ENCODE results near the gene GRB10. TPM values are rescaled to one million over a fixed set of nuclear protein-coding genes. Genes with fewer than 3 reads are reported as not detected.

The GRB10 gene
- total and polyA plus RNA-seq, 2 of the 8 experiments (the other 6 are each of a cell fraction or from before 2014, with no cell fraction given) = 35.7 to 97.0 TPM

- TF ChIP-seq RBBP5 (IDR thresholded peaks at IDR 0.05; ENCODE audit: borderline replicate concordance, low read depth, low read length) = no peak
- no peak for TF ChIP-seq SIRT6 (IDR thresholded peaks at IDR 0.05; ENCODE audit: low read length)
- TF ChIP-seq NRF1 (IDR thresholded peaks at IDR 0.05; ENCODE audit: low read depth, low read length) = no peak
These were observed 58.8 kb downstream of the GRB10 start (continued) for GRCh38 chr7:50723888-50724287.

Measured in H1 (cell line).